DOHH2 (cell line): ENCODE data around the gene CR1.

Experiments
- EZH2phosphoT487 ChIP-seq: fragments of 200-600 bp; sonication (generic); IDR thresholded peaks from 2 replicates; pipeline ENCODE4 v1.6.1; 2017; ENCODE audit warnings: borderline replicate concordance, mild to moderate bottlenecking, antibody characterized with exemption, low read length, moderate library complexity, mixed read lengths
- TF ChIP-seq, protein P1 (sequence below): fragments of 200-600 bp; sonication (generic); IDR thresholded peaks from one replicate; pipeline ENCODE4 v1.5.1; 2014; ENCODE audit warnings: antibody characterized with exemption, mild to moderate bottlenecking, low read depth, low read length; ENCODE audit not compliant: poor library complexity, severe bottlenecking

DNA sequence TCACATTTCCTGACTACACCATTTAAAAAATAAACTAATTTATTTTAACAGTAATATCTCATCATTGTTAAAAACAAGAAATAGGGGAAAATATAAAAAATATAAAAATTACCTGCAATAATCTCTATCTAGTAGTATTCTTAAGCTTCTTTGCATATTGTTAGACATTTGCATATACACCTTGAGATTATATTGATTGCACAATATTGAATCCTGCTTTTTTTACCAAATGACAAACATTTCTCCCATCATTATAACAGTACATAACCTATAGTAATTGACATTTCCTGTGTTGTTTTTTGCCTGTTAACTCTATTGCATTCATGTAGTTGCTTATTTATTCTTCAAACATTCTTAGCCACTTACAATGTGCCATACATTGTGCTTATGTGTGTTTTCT lies 137.3 kb downstream of the CR1 start:
- TF ChIP-seq, protein P1, sequence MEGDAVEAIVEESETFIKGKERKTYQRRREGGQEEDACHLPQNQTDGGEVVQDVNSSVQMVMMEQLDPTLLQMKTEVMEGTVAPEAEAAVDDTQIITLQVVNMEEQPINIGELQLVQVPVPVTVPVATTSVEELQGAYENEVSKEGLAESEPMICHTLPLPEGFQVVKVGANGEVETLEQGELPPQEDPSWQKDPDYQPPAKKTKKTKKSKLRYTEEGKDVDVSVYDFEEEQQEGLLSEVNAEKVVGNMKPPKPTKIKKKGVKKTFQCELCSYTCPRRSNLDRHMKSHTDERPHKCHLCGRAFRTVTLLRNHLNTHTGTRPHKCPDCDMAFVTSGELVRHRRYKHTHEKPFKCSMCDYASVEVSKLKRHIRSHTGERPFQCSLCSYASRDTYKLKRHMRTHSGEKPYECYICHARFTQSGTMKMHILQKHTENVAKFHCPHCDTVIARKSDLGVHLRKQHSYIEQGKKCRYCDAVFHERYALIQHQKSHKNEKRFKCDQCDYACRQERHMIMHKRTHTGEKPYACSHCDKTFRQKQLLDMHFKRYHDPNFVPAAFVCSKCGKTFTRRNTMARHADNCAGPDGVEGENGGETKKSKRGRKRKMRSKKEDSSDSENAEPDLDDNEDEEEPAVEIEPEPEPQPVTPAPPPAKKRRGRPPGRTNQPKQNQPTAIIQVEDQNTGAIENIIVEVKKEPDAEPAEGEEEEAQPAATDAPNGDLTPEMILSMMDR, result no peak
- no peak for TF ChIP-seq EZH2phosphoT487
